Loucy (cell line): Measurements from ENCODE around the gene DRC1.

ENCODE experiments used
- EZH2phosphoT487 ChIP-seq: fragments of 200-600 bp; IDR thresholded peaks from 2 replicates; pipeline ENCODE4 v1.6.1; 2018; ENCODE audit warnings: antibody characterized with exemption, mild to moderate bottlenecking, moderate library complexity, borderline replicate concordance
- TF ChIP-seq, protein P1 (sequence below): fragments of 200-600 bp; sonication (generic); conservative IDR thresholded peaks from 2 replicates; pipeline ENCODE4 v1.5.1; 2014; ENCODE audit warnings: mild to moderate bottlenecking, antibody characterized with exemption, low read length

DNA sequence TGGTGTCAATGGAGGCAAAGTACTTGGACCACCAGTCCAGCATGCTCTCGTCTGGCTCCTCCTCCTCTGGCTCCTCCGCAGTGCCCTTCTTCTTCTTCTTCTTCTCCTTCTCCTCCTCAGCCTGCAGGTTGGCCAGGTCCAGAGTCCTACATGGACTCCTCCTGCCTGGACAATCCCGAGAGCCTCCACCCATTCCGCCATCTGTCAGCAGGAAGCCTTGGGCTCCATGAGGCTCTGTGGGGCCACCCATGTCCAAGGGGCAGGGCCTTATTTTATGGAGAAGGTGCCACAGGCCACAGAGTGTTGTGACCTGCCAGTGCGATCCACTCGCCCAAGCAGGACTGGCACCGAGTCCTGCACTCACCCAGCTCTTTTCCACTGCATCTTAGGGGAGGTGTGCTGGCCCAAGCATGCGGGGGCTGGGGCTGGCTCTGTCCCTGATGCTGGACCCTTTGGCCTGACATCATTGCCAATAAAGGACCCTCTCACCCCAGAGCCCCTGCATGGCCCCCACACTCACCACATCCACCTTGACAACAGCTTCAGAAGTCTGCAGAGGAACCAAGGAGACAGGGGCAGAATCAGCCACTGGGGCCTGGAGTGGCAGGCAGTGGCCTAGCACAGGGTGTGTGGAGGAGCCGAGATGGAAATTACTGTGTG lies 69.0 kb downstream of the DRC1 start:
- TF ChIP-seq, protein P1, sequence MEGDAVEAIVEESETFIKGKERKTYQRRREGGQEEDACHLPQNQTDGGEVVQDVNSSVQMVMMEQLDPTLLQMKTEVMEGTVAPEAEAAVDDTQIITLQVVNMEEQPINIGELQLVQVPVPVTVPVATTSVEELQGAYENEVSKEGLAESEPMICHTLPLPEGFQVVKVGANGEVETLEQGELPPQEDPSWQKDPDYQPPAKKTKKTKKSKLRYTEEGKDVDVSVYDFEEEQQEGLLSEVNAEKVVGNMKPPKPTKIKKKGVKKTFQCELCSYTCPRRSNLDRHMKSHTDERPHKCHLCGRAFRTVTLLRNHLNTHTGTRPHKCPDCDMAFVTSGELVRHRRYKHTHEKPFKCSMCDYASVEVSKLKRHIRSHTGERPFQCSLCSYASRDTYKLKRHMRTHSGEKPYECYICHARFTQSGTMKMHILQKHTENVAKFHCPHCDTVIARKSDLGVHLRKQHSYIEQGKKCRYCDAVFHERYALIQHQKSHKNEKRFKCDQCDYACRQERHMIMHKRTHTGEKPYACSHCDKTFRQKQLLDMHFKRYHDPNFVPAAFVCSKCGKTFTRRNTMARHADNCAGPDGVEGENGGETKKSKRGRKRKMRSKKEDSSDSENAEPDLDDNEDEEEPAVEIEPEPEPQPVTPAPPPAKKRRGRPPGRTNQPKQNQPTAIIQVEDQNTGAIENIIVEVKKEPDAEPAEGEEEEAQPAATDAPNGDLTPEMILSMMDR: no peak
- TF ChIP-seq EZH2phosphoT487: no peak
